OCI-LY3 (cell line): ENCODE results near the gene CACNA1B.
A peak's percentile ranks its signal among the peaks of the same experiment; 100 is the strongest.

ENCODE experiments used
- H2AFZ ChIP-seq: fragments of 200-600, 300-600 bp; shearing (Covaris generic); 2 replicates; pipeline ENCODE4 v1.6.0; 2014; ENCODE audit warnings: antibody characterized with exemption, low read depth, low read length
- H3K27ac ChIP-seq: fragments of 200-600, 300-600 bp; sonication (generic); 2 replicates; pipeline ENCODE4 v1.5.1; 2014; ENCODE audit warnings: mild to moderate bottlenecking, low read length, moderate library complexity, mixed read lengths
- H3K27me3 ChIP-seq: fragments of 200-600, 300-600 bp; sonication (generic); 2 replicates; pipeline ENCODE4 v1.6.1; 2014; ENCODE audit warnings: low read depth, low read length, mixed read lengths
- H3K36me3 ChIP-seq: fragments of 200-600, 300-600 bp; sonication (generic); replicated peaks from 2 replicates; pipeline ENCODE3; 2014; ENCODE audit warnings: low read depth, low read length, mixed read lengths
- H3K4me1 ChIP-seq: fragments of 300-600, 200-600 bp; sonication (generic); 2 replicates; pipeline ENCODE4 v1.6.1; 2014; ENCODE audit warnings: low read length, mixed read lengths
- H3K4me2 ChIP-seq: fragments of 200-600, 300-600 bp; sonication (generic); 2 replicates; pipeline ENCODE4 v1.6.1; 2014; ENCODE audit warnings: low read length, mixed read lengths
- H3K4me3 ChIP-seq: fragments of 300-600, 200-600 bp; sonication (generic); 2 replicates; pipeline ENCODE4 v1.5.1; 2014; ENCODE audit warnings: antibody characterized with exemption, mild to moderate bottlenecking, low read length, moderate library complexity
- H3K79me2 ChIP-seq: fragments of 300-600, 200-600 bp; shearing (Covaris generic); 2 replicates; pipeline ENCODE4 v1.6.1; 2014; ENCODE audit warnings: mild to moderate bottlenecking, low read length, mixed read lengths
- H3K9ac ChIP-seq: fragments of 300-600, 200-600 bp; shearing (Covaris generic); 2 replicates; pipeline ENCODE4 v1.6.0; 2014; ENCODE audit warnings: mild to moderate bottlenecking, low read length, moderate library complexity
- H3K9me3 ChIP-seq: fragments of 200-600, 300-600 bp; shearing (Covaris generic); 2 replicates; pipeline ENCODE4 v1.6.1; 2014; ENCODE audit warnings: low read length, mixed read lengths; ENCODE audit not compliant: insufficient read depth
- H4K20me1 ChIP-seq: fragments of 200-600, 300-600 bp; sonication (generic); 2 replicates; pipeline ENCODE4 v1.6.1; 2016; ENCODE audit warnings: low read length, mixed read lengths; ENCODE audit not compliant: insufficient read depth
- EZH2phosphoT487 ChIP-seq: fragments of 200-600 bp; shearing (Covaris generic); IDR thresholded peaks from 2 replicates; pipeline ENCODE4 v1.6.1; 2018; ENCODE audit warnings: antibody characterized with exemption, mixed run types, low read depth
- TF ChIP-seq, protein P1 (sequence below): fragments of 200-600, 300-600 bp; sonication (generic); IDR thresholded peaks from 2 replicates; pipeline ENCODE4 v1.5.1; 2014; ENCODE audit warnings: antibody characterized with exemption, low read length, low read depth

The CACNA1B gene

GRCh38 chr9:137989999-137990715 lies 112.6 kb downstream of the CACNA1B start:
- Histone ChIP-seq H3K9me3 (no peaks in the 10 kb centered on the region), H4K20me1 (peaks cover 27% of the 10 kb centered on the region), H3K79me2 (no peaks in the 10 kb centered on the region), H3K9ac (no peak overlapping the region), H3K4me3 (no peak overlapping the region), H3K4me2 (no peak overlapping the region), H3K27me3 (no peaks in the 10 kb centered on the region), H3K4me1 (no peaks in the 10 kb centered on the region), H3K36me3 (peaks cover 56% of the 10 kb centered on the region), H2AFZ (no peak overlapping the region), H3K27ac (no peak overlapping the region)
- TF ChIP-seq EZH2phosphoT487: no peak
- TF ChIP-seq, protein P1, sequence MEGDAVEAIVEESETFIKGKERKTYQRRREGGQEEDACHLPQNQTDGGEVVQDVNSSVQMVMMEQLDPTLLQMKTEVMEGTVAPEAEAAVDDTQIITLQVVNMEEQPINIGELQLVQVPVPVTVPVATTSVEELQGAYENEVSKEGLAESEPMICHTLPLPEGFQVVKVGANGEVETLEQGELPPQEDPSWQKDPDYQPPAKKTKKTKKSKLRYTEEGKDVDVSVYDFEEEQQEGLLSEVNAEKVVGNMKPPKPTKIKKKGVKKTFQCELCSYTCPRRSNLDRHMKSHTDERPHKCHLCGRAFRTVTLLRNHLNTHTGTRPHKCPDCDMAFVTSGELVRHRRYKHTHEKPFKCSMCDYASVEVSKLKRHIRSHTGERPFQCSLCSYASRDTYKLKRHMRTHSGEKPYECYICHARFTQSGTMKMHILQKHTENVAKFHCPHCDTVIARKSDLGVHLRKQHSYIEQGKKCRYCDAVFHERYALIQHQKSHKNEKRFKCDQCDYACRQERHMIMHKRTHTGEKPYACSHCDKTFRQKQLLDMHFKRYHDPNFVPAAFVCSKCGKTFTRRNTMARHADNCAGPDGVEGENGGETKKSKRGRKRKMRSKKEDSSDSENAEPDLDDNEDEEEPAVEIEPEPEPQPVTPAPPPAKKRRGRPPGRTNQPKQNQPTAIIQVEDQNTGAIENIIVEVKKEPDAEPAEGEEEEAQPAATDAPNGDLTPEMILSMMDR: peak; percentile 26

GRCh38 chr9:138003485-138004190 lies 126.1 kb downstream of the CACNA1B start:
- Histone ChIP-seq H3K36me3 (peaks cover 40% of the 10 kb centered on the region), H3K79me2 (no peaks in the 10 kb centered on the region), H3K4me3 (no peak overlapping the region), H3K4me1 (no peaks in the 10 kb centered on the region), H4K20me1 (peaks cover 17% of the 10 kb centered on the region), H3K9me3 (no peaks in the 10 kb centered on the region), H3K27me3 (no peaks in the 10 kb centered on the region), H2AFZ (no peak overlapping the region), H3K9ac (no peak overlapping the region), H3K4me2 (no peak overlapping the region), H3K27ac (no peak overlapping the region)
- TF ChIP-seq, protein P1: no peak
- TF ChIP-seq EZH2phosphoT487: no peak

GRCh38 chr9:138006576-138007233 lies 129.1 kb downstream of the CACNA1B start:
- Histone ChIP-seq H2AFZ (no peak overlapping the region), H3K27me3 (no peaks in the 10 kb centered on the region), H3K27ac (no peak overlapping the region), H3K79me2 (no peaks in the 10 kb centered on the region), H3K4me1 (no peaks in the 10 kb centered on the region), H3K9me3 (no peaks in the 10 kb centered on the region), H3K4me3 (no peak overlapping the region), H3K4me2 (no peak overlapping the region), H3K36me3 (peaks cover 44% of the 10 kb centered on the region), H3K9ac (no peak overlapping the region), H4K20me1 (peaks cover 14% of the 10 kb centered on the region)
- no peak for TF ChIP-seq EZH2phosphoT487
- TF ChIP-seq, protein P1: no peak

- Histone ChIP-seq H4K20me1 (peaks cover 20% of the 10 kb centered on the region), H3K36me3 (peaks cover 44% of the 10 kb centered on the region), H3K4me3 (no peak overlapping the region), H3K4me2 (no peak overlapping the region), H3K4me1 (no peaks in the 10 kb centered on the region), H2AFZ (no peak overlapping the region), H3K27ac (no peak overlapping the region), H3K9me3 (no peaks in the 10 kb centered on the region), H3K9ac (no peak overlapping the region), H3K27me3 (no peaks in the 10 kb centered on the region), H3K79me2 (no peaks in the 10 kb centered on the region)
- TF ChIP-seq EZH2phosphoT487: no peak
- TF ChIP-seq, protein P1: no peak
Observed at GRCh38 chr9:138007566-138007917, 130.0 kb downstream of the CACNA1B start.
